Gastroesophageal sphincter (tissue), 4 donors: ENCODE results near the gene C1orf87. TPM values are rescaled to one million over a fixed set of nuclear protein-coding genes. Genes with fewer than 3 reads are reported as not detected.

Experiments
- ATAC-seq: fragments of 150-250 bp; one replicate; pipeline ENCODE4 v1.9.1; 2016; ENCODE audit warnings: mild to moderate bottlenecking, moderate library complexity
- H3K27ac ChIP-seq, 4 donors: fragments of 200-600 bp; sonication (generic) in 3 of 4; 1 replicate in 3 of 4; 2 replicates in 1 of 4; pipeline ENCODE4 v1.5.1; 2016 to 2019
- H3K27me3 ChIP-seq: fragments of 200-600 bp; sonication (generic); one replicate; pipeline ENCODE4 v1.5.1; 2019
- H3K36me3 ChIP-seq, 2 donors: fragments of 200-600 bp; sonication (generic); one replicate each; pipeline ENCODE4 v1.5.1; 2019; ENCODE audit warnings: control low read depth in 1 of 2
- H3K4me1 ChIP-seq, 3 donors: fragments of 200-600 bp; sonication (generic); 1 replicate in 2 of 3; 2 replicates in 1 of 3; pipeline ENCODE4 v1.5.1; 2016 to 2019; ENCODE audit warnings: control low read depth in 2 of 3
- H3K4me3 ChIP-seq, 2 donors: fragments of 200-600 bp; sonication (generic); one replicate each; pipeline ENCODE4 v1.5.1; 2019; ENCODE audit warnings: mild to moderate bottlenecking in 1 of 2, moderate library complexity in 1 of 2
- H3K9me3 ChIP-seq, 3 donors: fragments of 200-600 bp; sonication (generic); one replicate each; pipeline ENCODE4 v1.5.1; 2017 to 2019; ENCODE audit warnings: control low read depth in 2 of 3
- CTCF ChIP-seq, 4 experiments: fragments of 200-600 bp in 2 of 4; fragments of 450-650 bp in 2 of 4; sonication (generic) in 1 of 4; IDR thresholded peaks; one replicate each; pipeline ENCODE4 v1.5.1; 2017 to 2019; ENCODE audit warnings: antibody characterized with exemption in 4 of 4, mild to moderate bottlenecking in 2 of 4, moderate library complexity in 2 of 4
- EP300 ChIP-seq: sonication (generic); formaldehyde crosslinking; IDR thresholded peaks from one replicate; pipeline ENCODE4 v1.6.1; 2017; ENCODE audit warnings: antibody characterized with exemption, mild to moderate bottlenecking
- POLR2A ChIP-seq, 2 donors: fragments of 450-650 bp; IDR thresholded peaks; one replicate each; pipeline ENCODE4 v1.6.1; 2017; ENCODE audit warnings: antibody characterized with exemption in 2 of 2, mild to moderate bottlenecking in 2 of 2, moderate library complexity in 1 of 2
- POLR2AphosphoS5 ChIP-seq: sonication (generic); formaldehyde crosslinking; IDR thresholded peaks from one replicate; pipeline ENCODE4 v1.6.1; 2017; ENCODE audit warnings: antibody characterized with exemption
- WGBS, 2 donors: methylation state at CpG; one replicate each; pipeline ENCODE4 v1.1.5; 2018; ENCODE audit warnings: low coverage in 1 of 2; 5-methylcytosine and 5-hydroxymethylcytosine counted together
- total RNA-seq, 4 donors: library from RNA; depleted of rRNA; stranded (reverse); fragments of >200 nt; gene quantifications; one replicate each; pipeline ENCODE4 v1.1.0, GENCODE V29; 2016

C1orf87 gene
- total RNA-seq, 4 donors from 2014 or later, result 0.54 TPM; not detected in 3

GRCh38 chr1:60078182-60078581 lies 4.6 kb upstream of the C1orf87 start:
- no peaks in the 10 kb centered on the region for H3K36me3 ChIP-seq
- H3K27ac ChIP-seq, result no peak overlapping the region
- WGBS, 2 donors, result 60 to 69% methylated on average over 4 of the region's 4 CpGs
- no peak for ATAC-seq
- no peak for TF ChIP-seq POLR2A (IDR thresholded peaks at IDR 0.05)
- no peak overlapping the region for H3K4me3 ChIP-seq
- H3K27me3 ChIP-seq, result peaks cover 38% of the 10 kb centered on the region
- H3K4me1 ChIP-seq, result peaks cover 0 to 5% (median 0%) of the 10 kb centered on the region in 3 donors
- H3K9me3 ChIP-seq, result no peaks in the 10 kb centered on the region

- Histone ChIP-seq H3K27me3 (peaks cover 35% of the 10 kb centered on the region), H3K4me1 (peaks cover 0 to 5% (median 0%) of the 10 kb centered on the region in 3 donors), H3K9me3 (no peaks in the 10 kb centered on the region), H3K36me3 (no peaks in the 10 kb centered on the region), H3K4me3 (no peak overlapping the region), H3K27ac (no peak overlapping the region)
- no peak for TF ChIP-seq CTCF (IDR thresholded peaks at IDR 0.05)
- TF ChIP-seq POLR2AphosphoS5, result no peak
- TF ChIP-seq POLR2A (IDR thresholded peaks at IDR 0.05), result no peak
- TF ChIP-seq EP300, result no peak
- WGBS, 2 donors, result 75% methylated on average over 1 of the region's 1 CpG; no CpG with 5 or more reads in 1 of the 2 donors
- no peak for ATAC-seq
Measured at GRCh38 chr1:60071296-60071695, 2.3 kb downstream of the C1orf87 start.

- no peaks in the 10 kb centered on the region for H3K9me3 ChIP-seq
- peaks cover 21% of the 10 kb centered on the region for H3K27me3 ChIP-seq
- H3K4me3 ChIP-seq, result no peak overlapping the region
- ATAC-seq, result no peak
- whole genome bisulfite sequencing, 2 donors, result 85 to 88% methylated on average over 1 of the region's 1 CpG
- TF ChIP-seq EP300 (no peak), CTCF (IDR thresholded peaks at IDR 0.05) (no peak), POLR2AphosphoS5 (no peak)
- H3K4me1 ChIP-seq, result peaks cover 0 to 5% (median 0%) of the 10 kb centered on the region in 3 donors
- H3K27ac ChIP-seq, result no peak overlapping the region
- no peaks in the 10 kb centered on the region for H3K36me3 ChIP-seq
Measured at GRCh38 chr1:60069691-60070090, 3.9 kb downstream of the C1orf87 start.

GRCh38 chr1:60068393-60069045 lies 5.1 kb downstream of the C1orf87 start:
- TF ChIP-seq POLR2AphosphoS5 (no peak), EP300 (no peak), CTCF (IDR thresholded peaks at IDR 0.05) (no peak), POLR2A (IDR thresholded peaks at IDR 0.05) (no peak)
- no peak overlapping the region for H3K4me3 ChIP-seq
- H3K27me3 ChIP-seq, result peaks cover 9% of the 10 kb centered on the region
- peaks cover 0 to 2% (median 0%) of the 10 kb centered on the region in 3 donors for H3K4me1 ChIP-seq
- H3K9me3 ChIP-seq, result no peaks in the 10 kb centered on the region
- WGBS, 2 donors, result 33 to 75% methylated on average over 1 of the region's 1 CpG
- H3K36me3 ChIP-seq, result no peaks in the 10 kb centered on the region
- no peak for ATAC-seq
- H3K27ac ChIP-seq, result no peak overlapping the region

- Histone ChIP-seq H3K36me3 (no peaks in the 10 kb centered on the region), H3K27ac (no peak overlapping the region), H3K9me3 (no peaks in the 10 kb centered on the region), H3K27me3 (no peaks in the 10 kb centered on the region), H3K4me3 (no peak overlapping the region), H3K4me1 (no peaks in the 10 kb centered on the region)
- ATAC-seq, result no peak
- WGBS, 2 donors, result 69 to 75% methylated on average over 1 of the region's 1 CpG
- no peak for TF ChIP-seq POLR2AphosphoS5
- TF ChIP-seq CTCF (IDR thresholded peaks at IDR 0.05), result no peak
- no peak for TF ChIP-seq POLR2A (IDR thresholded peaks at IDR 0.05)
- no peak for TF ChIP-seq EP300
Measured at GRCh38 chr1:60066001-60066400, 7.6 kb downstream of the C1orf87 start.
